H1 (cell line): ENCODE results near the gene ADGRL2.

Source experiments
- CREB1 ChIP-seq: IDR thresholded peaks from 2 replicates; pipeline ENCODE4 v1.6.1; 2012; ENCODE audit warnings: inconsistent platforms
- EZH2 ChIP-seq: fragments of 200-600 bp; sonication (generic); IDR thresholded peaks from 2 replicates; pipeline ENCODE4 v1.7.1; 2012; ENCODE audit warnings: low read depth, mild to moderate bottlenecking, moderate library complexity, low read length, inconsistent platforms; ENCODE audit not compliant: severe bottlenecking
- FOSL1 ChIP-seq: IDR thresholded peaks from 2 replicates; pipeline ENCODE4 v1.6.1; 2011; ENCODE audit warnings: mild to moderate bottlenecking, low read depth, low read length, moderate library complexity; ENCODE audit not compliant: insufficient read depth
- KDM4A ChIP-seq: IDR thresholded peaks from one replicate; pipeline ENCODE4 v1.7.1; 2012; ENCODE audit warnings: low read depth, mild to moderate bottlenecking, moderate library complexity, low read length, inconsistent platforms; ENCODE audit not compliant: severe bottlenecking
- KDM5A ChIP-seq: fragments of 200-600 bp; IDR thresholded peaks from 2 replicates; pipeline ENCODE4 v1.7.1; 2012; ENCODE audit warnings: mild to moderate bottlenecking, low read length, inconsistent platforms, mixed read lengths
- POLR2A ChIP-seq, 2 experiments: IDR thresholded peaks; 1 replicate in 1 of 2; 2 replicates in 1 of 2; pipeline ENCODE4 v1.6.1; 2011; ENCODE audit warnings: low read depth in 2 of 2, low read length in 2 of 2, mild to moderate bottlenecking in 2 of 2; ENCODE audit errors: control extremely low read depth in 1 of 2
- POLR2AphosphoS5 ChIP-seq: IDR thresholded peaks from 2 replicates; pipeline ENCODE4 v1.6.1; 2011; ENCODE audit warnings: low read depth, low read length
- SIN3A ChIP-seq, 2 experiments: IDR thresholded peaks in 1 of 2; conservative IDR thresholded peaks in 1 of 2; 2 replicates each; pipeline ENCODE4 v1.6.1; 2011 to 2012; ENCODE audit warnings: low read length in 2 of 2, improper control_type of control experiment in 1 of 2, low read depth in 1 of 2, mild to moderate bottlenecking in 1 of 2
- SIRT6 ChIP-seq: IDR thresholded peaks from one replicate; pipeline ENCODE4 v1.7.1; 2012; ENCODE audit warnings: low read length, inconsistent platforms
- SP2 ChIP-seq: IDR thresholded peaks from 2 replicates; pipeline ENCODE4 v1.6.1; 2012; ENCODE audit warnings: mild to moderate bottlenecking, low read length, inconsistent platforms
- TF ChIP-seq, protein P1 (sequence below), 3 experiments: IDR thresholded peaks; 1 replicate in 2 of 3; 2 replicates in 1 of 3; pipeline versions ENCODE4 v1.5.1 to v1.6.1; 2011; ENCODE audit warnings: low read length in 3 of 3, mild to moderate bottlenecking in 3 of 3, inconsistent platforms in 2 of 3, low read depth in 1 of 3, moderate library complexity in 1 of 3; ENCODE audit not compliant: insufficient read depth in 1 of 3; ENCODE audit errors: control extremely low read depth in 1 of 3

GRCh38 chr1:81840805-81841204 is 40.1 kb downstream of the ADGRL2 start:
- TF ChIP-seq POLR2AphosphoS5 (no peak), POLR2A (IDR thresholded peaks at IDR 0.05; ENCODE audit: control extremely low read depth in 1 of 2, low read depth in 2 of 2, low read length in 2 of 2) (no peak), KDM5A (no peak), EZH2 (no peak), SIRT6 (no peak), FOSL1 (no peak), CREB1 (no peak), SP2 (no peak), KDM4A (no peak), SIN3A (conservative IDR thresholded peaks at IDR 0.05 in 1 of 2, IDR thresholded peaks at IDR 0.05 in 1 of 2; ENCODE audit: low read depth in 1 of 2, low read length in 2 of 2) (no peak)
- TF ChIP-seq, protein P1, sequence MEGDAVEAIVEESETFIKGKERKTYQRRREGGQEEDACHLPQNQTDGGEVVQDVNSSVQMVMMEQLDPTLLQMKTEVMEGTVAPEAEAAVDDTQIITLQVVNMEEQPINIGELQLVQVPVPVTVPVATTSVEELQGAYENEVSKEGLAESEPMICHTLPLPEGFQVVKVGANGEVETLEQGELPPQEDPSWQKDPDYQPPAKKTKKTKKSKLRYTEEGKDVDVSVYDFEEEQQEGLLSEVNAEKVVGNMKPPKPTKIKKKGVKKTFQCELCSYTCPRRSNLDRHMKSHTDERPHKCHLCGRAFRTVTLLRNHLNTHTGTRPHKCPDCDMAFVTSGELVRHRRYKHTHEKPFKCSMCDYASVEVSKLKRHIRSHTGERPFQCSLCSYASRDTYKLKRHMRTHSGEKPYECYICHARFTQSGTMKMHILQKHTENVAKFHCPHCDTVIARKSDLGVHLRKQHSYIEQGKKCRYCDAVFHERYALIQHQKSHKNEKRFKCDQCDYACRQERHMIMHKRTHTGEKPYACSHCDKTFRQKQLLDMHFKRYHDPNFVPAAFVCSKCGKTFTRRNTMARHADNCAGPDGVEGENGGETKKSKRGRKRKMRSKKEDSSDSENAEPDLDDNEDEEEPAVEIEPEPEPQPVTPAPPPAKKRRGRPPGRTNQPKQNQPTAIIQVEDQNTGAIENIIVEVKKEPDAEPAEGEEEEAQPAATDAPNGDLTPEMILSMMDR (IDR thresholded peaks at IDR 0.05; ENCODE audit: control extremely low read depth in 1 of 3, insufficient read depth in 1 of 3, low read depth in 1 of 3, low read length in 3 of 3): no peak
